ENCODE measurements around the gene TPH2. TPM values are rescaled to one million over a fixed set of nuclear protein-coding genes. Genes with fewer than 3 reads are reported as not detected.

TPH2 gene
- total RNA-seq, 1 experiment from 2014 or later, result not detected

DNA sequence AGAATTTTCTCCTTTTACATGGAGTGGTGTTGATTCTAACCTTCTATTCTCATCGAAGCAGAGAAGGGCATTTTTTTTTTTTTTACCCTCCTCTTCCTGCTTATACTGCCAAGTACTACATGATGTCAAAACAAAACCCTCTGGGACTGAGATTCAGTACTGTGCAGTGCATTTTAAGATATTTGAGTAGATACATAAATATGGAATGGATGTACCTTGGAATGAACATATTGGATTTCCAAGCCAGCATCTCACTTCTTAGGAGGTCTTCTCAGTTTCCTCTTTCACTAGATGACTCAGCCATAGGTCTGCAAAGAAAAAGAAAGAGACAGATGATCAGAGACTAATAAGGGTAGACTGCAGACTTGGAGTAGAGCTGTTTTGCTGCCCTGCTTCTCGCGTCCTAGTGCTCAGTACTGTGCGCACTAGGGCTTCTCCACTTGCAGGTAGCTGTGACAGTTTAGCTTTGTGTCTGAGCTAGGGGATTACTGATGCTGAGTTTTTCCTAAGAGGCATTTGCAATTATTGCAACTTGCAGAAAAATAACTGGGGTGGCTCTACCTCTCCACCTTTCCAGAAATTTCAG lies 20.4 kb downstream of the TPH2 start:
- peak; percentile 15 for DNase-seq (ENCODE audit: low read depth)

GRCh38 chr12:71967211-71967610 lies 28.6 kb downstream of the TPH2 start:
- DNase-seq (ENCODE audit: low read depth), result peak; percentile 55

- no peak for DNase-seq (ENCODE audit: low read depth)
Measured at GRCh38 chr12:71969330-71969729, 30.7 kb downstream of the TPH2 start.

- no peak for DNase-seq (ENCODE audit: low read depth)
Measured at GRCh38 chr12:71970031-71970430, 31.4 kb downstream of the TPH2 start.

GRCh38 chr12:71972441-71973074 lies 33.9 kb downstream of the TPH2 start:
- no peak for DNase-seq (ENCODE audit: low read depth)

- peak; percentile 12 for DNase-seq (ENCODE audit: low read depth)
Measured at GRCh38 chr12:71973687-71974086, 35.0 kb downstream of the TPH2 start.

DNA sequence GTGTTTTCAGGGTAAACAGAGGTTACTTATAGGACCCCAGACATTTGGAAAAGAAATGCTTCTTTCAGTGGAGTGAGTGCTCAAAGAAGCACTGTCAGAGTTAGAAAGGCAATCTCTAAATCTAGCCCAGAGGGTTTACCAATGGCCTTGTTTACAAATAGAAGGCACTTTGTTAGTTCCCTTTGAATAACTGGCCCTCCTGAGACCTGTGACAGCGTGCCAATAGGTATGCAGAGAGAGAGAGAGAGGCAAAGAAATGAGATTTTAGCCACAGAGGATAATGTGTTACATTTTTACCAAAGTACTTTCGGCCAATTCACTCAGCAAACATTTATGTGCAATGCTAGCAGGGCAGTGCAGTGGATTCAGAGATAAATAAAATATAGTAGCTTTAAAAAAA lies 41.9 kb downstream of the TPH2 start:
- no peak for DNase-seq (ENCODE audit: low read depth)

GRCh38 chr12:71981149-71981548 lies 42.5 kb downstream of the TPH2 start:
- peak; percentile 5 for DNase-seq (ENCODE audit: low read depth)

GRCh38 chr12:71994715-71995114 lies 56.1 kb downstream of the TPH2 start:
- DNase-seq (ENCODE audit: low read depth), result no peak

GRCh38 chr12:71999795-72000194 lies 61.1 kb downstream of the TPH2 start:
- DNase-seq (ENCODE audit: low read depth), result peak; percentile 59

- DNase-seq (ENCODE audit: low read depth), result no peak
Measured at GRCh38 chr12:72000969-72001648, 62.5 kb downstream of the TPH2 start.

DNA sequence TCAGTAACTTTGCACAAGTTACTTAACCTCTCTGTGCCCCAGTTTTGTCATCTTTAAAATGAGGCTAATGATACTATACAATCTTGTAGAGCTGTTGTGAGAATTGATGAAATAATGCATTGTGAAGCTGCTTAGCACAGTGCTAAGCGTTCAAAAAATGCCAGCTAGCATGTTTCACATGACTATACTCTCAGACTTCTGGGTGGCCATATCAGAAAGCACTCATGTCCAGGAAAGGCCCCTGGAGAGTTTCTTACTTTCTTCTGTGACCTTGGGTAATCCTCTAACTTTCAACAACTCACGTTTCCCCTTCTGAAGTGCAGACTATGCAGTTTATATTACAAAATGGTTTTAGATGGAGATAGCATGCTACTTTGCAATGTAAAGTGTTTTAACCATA lies 68.1 kb downstream of the TPH2 start:
- no peak for DNase-seq (ENCODE audit: low read depth)

- DNase-seq (ENCODE audit: low read depth), result peak; percentile 20
Measured at GRCh38 chr12:72010356-72010755, 71.7 kb downstream of the TPH2 start.

- peak; percentile 11 for DNase-seq (ENCODE audit: low read depth)
Measured at GRCh38 chr12:72011374-72011773, 72.7 kb downstream of the TPH2 start.

DNA sequence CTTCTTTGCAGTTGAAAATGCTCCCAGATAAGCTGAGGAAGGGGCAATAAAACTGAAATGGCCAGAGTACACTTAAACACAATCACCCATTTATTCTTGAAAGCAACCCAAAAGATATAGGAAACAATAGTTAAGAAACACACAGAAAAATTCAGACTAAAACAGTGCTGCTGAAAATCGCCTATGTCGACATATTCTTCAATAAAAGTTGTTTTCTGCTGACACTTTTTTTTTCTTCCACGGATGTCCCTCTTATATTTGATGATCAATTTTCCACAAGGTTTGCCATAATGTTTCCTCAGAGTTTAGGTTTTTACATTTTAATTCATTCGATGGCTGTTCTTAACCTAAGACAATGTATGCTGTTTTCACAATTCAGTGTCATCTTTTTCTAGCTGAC lies 74.2 kb downstream of the TPH2 start:
- DNase-seq (ENCODE audit: low read depth), result no peak

DNA sequence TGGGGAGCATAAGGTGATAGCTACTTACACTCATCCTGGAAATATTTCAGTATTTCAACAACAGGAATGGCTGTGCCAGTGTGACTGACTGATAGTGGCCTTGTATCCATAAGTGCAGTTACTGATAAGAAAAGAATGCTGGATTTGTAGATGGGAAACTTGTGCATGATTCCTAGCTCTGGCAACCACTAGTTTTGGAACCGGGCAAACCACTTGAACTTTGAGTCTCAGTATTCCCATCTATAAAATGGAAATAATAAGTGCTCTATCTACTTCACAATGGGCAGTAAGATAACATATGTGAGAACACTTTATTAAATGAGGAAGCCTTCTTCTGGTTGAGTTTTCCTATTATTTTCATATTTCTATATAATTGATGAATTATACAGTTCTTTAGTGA lies 77.2 kb downstream of the TPH2 start:
- DNase-seq (ENCODE audit: low read depth), result no peak

DNA sequence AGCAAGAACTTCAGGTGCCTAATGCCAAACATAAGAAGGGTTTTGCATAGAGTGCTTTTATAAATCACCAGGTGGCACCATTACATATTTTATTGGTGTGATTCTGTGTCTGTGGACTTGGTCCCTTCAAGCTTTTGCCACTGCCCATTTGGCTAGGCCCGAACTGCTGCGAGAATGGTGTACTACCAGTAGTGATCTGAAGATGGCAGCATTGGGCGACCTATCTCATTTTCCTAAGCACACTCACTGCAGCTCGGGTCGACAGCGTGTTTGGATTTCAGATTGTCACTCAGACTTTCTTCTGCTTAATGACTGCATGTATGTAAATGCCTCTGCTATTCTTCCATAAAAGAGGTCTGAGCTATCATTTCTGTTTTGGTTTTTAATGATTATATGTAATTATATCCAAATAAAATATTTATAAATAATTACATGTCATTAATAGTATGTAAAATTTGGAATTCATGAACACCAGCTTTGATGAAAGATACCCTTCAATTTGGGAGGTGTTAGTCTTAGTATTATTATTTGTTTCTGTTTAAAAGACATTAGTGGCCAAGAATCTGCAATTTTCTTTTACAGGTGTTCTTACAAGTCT lies 78.5 kb downstream of the TPH2 start:
- DNase-seq (ENCODE audit: low read depth), result peak; percentile 62

DNA sequence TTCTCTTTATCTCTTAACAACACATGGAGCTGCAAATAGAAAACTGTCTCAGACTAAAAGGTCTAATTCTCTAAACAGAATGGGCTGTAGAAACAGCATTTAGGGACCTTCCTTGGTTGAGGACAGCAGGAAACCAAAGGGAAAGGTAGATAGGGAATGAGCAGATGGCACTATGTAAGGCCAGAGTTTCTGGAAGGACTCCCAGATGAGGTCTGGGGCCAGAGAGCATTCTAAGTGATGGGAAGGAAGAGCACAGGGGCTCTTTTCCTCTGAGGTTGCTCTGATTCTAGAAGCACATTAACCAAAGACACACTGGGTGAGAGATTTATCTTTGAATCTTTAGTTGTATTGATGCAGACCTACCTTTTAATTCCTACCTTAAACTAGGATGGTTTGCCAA lies 79.4 kb downstream of the TPH2 start:
- DNase-seq (ENCODE audit: low read depth), result no peak

- no peak for DNase-seq (ENCODE audit: low read depth)
Measured at GRCh38 chr12:72024613-72025012, 86.0 kb downstream of the TPH2 start.

- no peak for DNase-seq (ENCODE audit: low read depth)
Measured at GRCh38 chr12:72025524-72025923, 86.9 kb downstream of the TPH2 start.

DNA sequence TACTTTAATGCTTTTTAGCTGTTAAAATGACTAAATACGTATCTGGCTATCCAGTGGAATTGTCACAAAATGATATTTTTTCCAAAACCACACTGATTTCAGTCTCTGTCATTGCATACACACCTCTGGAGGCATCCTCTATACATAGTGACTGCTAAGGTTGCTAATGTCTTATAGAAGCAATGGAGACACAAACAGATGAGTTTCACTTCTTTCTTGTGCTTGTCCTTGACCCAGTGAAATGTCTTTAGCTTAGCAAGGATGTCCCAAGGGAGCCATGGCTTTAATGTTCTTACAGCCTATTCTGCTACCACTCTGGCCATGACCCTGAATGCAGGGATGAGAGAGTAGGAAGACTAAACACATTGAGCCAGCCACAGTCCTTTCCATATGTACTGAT lies 90.3 kb downstream of the TPH2 start:
- no peak for DNase-seq (ENCODE audit: low read depth)

DNA sequence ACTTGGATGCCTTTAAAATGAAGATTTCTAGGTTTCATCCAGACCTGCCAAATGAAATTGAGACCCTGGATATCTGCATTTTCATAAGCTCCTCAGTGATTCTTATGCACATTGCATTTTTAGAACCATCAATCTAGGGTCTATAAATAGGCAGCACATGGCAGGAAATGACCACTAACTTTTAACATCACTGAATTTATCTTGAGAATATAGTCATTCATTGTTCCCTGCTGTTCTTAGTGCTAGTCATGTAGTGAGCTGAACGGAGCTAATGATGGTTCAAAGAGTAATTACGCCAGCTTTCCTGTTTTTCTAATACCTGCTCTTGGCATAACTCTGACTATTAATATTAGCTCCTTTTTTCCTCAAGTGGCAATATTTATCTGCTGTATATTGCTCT lies 91.6 kb downstream of the TPH2 start:
- no peak for DNase-seq (ENCODE audit: low read depth)

DNA sequence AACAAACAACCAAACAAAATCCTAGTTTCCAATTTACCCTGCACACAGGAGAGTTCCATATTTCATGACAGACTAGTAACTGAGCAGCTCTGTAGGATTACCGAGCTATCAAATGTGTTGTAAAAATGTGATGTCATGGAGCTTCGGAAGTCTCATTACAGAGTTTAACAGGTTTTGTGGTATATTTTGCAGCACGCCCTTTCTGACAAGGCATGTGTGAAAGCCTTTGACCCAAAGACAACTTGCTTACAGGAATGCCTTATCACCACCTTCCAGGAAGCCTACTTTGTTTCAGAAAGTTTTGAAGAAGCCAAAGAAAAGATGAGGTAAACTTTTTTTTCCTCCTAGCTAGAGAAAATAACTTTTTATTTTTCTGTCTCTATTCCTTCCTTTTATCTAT lies 92.4 kb downstream of the TPH2 start:
- DNase-seq (ENCODE audit: low read depth), result no peak
